HG03025 (cell line): ENCODE data around the gene NDUFS7.

Source experiments
- ATAC-seq: cut with Tn5 transposase; IDR thresholded peaks from one replicate; pipeline ENCODE4 v1.9.1; 2021; ENCODE audit warnings: mild to moderate bottlenecking, moderate library complexity; ENCODE audit not compliant: unreplicated experiment, low FRiP score

Gene NDUFS7

GRCh38 chr19:1364070-1364704 is 19.5 kb upstream of the NDUFS7 start:
- ATAC-seq, result no peak

DNA sequence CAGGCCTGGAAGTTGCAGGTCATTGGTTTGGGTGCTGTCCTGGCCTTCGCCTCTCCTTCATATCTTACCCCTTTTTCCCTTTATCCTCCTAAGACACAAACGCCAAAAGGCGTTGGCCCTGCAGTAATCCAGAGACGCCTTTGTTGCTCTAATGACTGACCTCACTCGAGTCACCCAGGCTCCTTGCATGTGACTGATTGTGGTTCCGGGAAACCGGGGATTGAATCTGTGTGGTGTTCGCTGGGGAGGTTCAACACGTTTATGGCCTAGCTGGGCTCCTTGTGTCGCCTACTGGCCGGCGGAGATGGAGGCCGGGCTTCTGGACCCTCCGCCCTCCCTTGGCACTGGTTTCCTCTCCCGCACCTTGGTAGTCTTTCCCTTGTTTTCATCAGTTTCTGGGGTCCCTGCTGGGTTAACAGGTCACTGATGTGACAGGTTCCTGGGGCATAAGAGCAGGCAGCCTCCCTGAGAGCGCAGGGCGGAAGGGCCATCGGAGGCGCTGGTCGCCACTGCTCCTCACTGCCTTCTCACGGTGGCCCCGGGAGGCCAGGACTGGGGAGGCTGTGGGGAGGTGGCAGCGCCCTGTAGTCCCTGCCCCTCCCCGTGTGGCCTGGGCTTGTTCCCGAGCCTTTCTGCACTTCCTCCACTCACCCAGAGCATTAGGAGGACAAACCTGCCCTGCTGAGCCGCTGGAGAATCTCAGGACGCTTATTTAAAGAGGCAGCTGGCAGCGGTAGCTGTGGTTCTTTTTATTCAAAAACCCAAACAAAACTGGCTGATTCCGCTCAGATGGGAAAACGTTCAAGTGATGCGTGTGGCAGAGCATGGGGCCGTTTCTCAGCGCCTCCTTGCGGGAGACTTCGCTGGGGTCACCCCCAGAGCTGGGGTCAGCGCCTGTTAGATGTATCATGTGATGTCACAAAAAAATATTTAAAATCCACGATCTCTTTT is 18.1 kb upstream of the NDUFS7 start:
- no peak for ATAC-seq

DNA sequence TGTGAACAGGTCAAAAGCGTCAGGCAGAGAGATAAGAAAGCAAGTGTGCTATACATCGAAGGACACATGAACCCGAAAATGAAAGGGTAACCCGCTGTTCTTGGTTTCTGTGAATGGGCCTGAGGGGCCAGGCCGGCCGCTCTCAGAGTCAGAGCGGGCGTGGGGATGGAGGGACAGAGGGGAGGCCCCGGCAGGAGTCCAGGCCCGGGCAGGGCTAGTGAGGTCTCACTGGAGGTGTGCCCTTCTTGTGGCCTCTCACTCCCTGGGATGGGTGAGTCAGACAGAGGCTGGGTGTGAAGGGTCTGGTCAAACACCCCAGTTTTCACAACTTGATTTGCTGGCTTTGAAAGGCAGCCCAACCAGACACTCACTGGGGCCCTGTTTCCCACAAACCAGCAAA is 17.4 kb upstream of the NDUFS7 start:
- no peak for ATAC-seq

DNA sequence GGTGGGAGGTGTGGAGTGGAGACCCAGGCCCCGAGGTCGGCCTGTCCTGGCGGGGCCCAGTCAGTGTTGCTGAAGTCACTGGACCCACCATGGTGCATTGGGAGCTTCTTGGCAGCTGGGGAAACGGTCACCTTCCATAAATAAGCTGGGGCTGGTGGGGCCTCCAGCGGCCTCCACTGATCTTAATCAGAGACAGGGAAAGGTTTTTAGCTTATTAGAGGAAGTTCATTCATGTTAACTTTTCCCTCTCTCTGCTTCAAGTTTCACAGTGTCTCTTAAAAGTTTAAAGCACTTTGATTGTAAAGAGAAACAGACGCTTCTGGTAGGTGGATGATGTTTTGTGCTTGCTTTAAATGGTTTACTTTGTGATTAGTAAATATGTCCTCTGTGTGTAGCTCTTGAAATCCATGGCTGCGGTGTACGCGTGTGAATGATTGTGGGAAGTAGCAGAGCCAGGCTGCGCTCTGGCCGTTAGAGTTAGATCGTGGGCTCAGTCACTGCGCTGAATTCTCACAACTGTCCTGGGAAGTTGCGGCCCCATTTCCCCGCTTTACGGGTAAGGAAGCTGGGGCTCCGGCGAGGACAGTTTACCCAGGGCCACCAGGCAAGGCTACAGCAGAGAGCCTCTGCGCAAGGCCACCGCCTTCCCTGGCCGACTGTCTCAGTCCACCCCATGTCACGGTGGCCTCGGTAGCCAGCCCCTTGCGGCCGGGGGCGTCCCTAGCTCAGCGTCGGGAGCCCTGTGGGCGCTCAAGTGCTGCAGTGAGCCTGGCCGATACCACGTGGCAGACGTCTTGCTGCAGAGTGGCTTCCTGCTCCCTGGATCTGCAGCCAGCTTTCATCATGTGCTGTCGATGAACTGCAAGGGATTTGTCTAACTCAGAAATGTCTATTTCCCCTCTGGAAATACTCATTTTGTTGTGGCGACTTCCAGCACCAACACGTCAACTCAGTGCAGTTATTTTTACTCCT is 16.5 kb upstream of the NDUFS7 start:
- no peak for ATAC-seq

- ATAC-seq, result no peak
Measured at GRCh38 chr19:1369214-1369805, 14.4 kb upstream of the NDUFS7 start.

GRCh38 chr19:1370579-1371361 is 12.9 kb upstream of the NDUFS7 start:
- ATAC-seq, result no peak

DNA sequence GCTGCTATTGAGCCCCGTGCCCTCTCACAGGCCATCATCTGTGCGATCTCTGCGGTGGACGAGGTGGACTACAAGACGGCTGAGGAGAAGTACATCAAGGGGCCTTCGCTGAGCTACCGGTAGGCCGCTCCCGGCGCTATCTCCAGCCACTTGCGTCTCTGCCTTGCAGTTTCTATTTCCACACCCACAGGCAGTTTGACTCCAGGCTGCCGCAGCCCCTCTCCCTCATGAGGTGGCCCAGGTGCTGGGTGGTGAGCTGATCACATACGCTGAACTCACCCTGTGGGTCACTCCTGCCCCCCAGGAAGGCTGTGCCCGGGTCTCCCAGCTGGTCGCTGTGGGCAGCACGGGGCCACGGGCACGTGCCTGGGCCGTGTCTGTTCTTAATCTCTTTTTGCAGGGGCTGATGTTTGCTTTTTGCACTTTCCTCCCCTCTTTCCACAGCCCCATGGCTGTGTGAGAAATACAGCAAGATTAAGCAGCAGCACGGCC is 10.6 kb upstream of the NDUFS7 start:
- no peak for ATAC-seq

- no peak for ATAC-seq
Measured at GRCh38 chr19:1373534-1374249, 10.0 kb upstream of the NDUFS7 start.

DNA sequence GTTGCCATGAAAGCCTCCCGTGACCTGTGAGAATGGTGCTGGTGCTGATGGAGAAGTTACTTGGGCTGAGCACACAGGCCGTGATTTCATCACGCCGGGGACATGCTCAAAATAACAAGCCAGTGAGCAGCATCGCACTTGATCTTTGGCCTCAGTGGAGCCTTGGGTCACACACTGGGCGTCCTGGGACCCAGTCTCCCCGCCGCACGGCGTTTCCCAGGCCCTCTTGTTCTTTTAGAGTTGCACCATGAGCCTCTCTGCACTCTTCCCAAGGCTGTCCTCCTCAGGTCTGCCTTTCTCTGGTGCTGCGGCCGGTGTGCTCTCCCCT is 9.5 kb upstream of the NDUFS7 start:
- ATAC-seq, result no peak

- ATAC-seq, result no peak
Measured at GRCh38 chr19:1376415-1376805, 7.3 kb upstream of the NDUFS7 start.

- no peak for ATAC-seq
Measured at GRCh38 chr19:1377176-1377964, 6.3 kb upstream of the NDUFS7 start.

DNA sequence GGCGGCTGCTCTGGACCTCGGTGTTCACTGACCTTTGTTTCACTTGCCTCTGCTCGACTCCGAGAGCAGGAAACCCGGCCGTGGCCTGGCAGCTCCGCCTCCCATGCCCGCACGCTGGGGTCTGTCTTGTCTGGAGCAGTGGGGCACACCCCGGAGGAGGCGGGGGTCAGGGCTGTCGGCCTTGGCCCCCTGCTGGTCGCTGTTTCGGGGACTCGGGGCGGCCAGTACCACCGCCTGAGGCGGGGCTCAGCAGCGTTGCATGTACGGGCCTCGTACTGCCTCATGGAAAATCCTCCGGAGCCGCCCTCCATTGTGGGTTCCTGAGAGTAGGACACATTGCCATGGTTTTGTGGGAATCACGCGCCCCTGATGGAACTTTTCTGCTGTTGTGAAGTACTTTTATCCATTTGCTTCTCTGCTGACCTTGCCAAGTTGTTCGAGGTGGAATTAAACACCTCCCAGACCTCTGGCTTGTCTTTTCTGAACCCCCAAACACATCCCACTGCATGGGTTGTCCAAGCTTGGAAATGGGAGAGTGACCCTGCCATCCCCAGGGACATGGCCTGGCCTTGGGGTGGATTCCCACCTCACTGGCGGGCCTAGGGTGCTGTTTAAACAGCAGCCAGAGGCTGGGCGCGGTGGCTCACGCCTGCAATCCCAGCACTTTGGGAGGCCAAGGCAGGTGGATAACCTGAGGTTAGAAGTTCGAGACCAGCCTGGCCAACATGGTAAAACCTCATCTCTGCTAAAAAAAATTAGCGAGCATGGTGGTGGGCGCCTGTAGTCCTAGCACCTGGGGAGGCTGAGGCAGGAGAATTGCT is 5.5 kb upstream of the NDUFS7 start:
- ATAC-seq, result no peak

DNA sequence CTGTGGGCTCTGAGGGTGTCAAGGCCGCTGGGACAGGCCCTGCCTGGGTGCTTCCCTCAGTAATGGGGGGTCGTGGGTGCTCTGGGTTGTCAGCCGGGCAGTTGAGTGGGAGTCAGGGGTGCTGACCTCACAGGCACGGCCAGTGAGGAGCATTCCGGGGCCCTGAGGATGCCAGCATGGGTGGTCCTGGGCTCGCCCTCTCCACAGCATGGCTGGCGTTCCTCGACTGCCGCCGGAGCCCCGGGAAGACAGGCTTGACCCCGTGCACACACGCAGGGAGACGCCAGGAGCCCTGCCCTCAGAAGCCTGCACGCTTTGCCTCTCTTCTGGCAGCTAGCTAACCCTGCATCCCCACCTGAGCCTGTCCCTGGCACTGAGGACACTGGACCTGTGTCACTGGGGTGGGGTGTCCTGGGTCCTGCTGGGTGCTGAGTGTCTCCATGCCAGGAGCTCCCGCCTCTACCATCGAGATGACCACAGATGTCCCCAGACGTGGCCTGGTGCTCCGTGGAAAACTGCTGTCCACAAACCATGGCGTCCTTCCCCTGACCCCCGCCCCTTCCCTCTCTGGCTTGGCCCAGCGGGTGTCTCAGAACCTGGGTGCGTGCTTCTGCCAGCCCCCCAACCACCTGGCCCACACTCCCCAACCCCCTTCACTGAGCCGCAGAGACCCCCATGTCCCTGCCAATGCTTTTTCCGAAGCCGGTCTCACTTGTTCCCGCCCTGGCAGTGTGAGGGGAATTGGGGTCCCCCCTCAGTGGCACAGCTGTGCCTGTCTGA is 4.4 kb upstream of the NDUFS7 start:
- no peak for ATAC-seq

- ATAC-seq, result no peak
Measured at GRCh38 chr19:1379961-1380489, 3.7 kb upstream of the NDUFS7 start.

DNA sequence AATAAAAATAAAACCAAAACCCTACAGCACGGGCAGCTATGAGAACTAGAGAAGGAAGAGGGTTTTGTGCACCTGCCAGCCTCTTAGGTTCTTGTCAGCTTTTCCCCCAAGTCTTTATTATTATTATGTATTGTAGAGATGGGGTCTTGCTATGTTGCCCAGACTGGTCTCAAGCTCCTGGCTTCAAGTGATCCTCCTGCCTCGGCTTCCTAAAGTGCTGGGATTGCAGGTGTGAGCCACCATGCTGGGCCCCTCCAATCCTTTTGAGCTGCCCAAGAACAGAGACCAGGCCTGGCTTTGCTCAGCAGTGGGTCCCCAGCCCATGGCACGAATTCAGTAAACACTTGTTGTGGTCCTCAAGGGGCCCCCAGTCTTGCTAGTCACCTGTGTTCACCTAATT is 1.5 kb upstream of the NDUFS7 start:
- ATAC-seq, result no peak

- no peak for ATAC-seq
Measured at GRCh38 chr19:1383017-1383311, 743 bp upstream of the NDUFS7 start.

- no peak for ATAC-seq
Measured at GRCh38 chr19:1384085-1384462, 367 bp downstream of the NDUFS7 start.
